ENCODE data around the gene CACNA2D1.

- TF ChIP-seq CTCF (IDR thresholded peaks at IDR 0.05) = no peak
- TF ChIP-seq ZFX (IDR thresholded peaks at IDR 0.05; ENCODE audit: borderline replicate concordance) = no peak
Measured at GRCh38 chr7:82202965-82203364, 240.6 kb downstream of the CACNA2D1 start.

All from 22Rv1 (cell line).